IPS DF 6.9 (cell line): ENCODE results near the gene ARSB.

ENCODE experiments used
- DNase-seq: peaks from one replicate; pipeline ENCODE4 v3.0.0-alpha.2; 2013; ENCODE audit warnings: low read depth, low spot score
- H3K27ac ChIP-seq: one replicate; pipeline ENCODE4 v1.5.1; 2013; ENCODE audit warnings: low read length, control low read depth
- H3K27me3 ChIP-seq: 2 replicates; pipeline ENCODE4 v1.6.1; 2013; ENCODE audit warnings: mild to moderate bottlenecking, low read length; ENCODE audit not compliant: control insufficient read depth, insufficient read depth
- H3K36me3 ChIP-seq: 2 replicates; pipeline ENCODE4 v1.6.1; 2013; ENCODE audit warnings: low read length; ENCODE audit not compliant: control insufficient read depth, insufficient read depth
- H3K4me1 ChIP-seq: 2 replicates; pipeline ENCODE4 v1.6.1; 2013; ENCODE audit warnings: low read length; ENCODE audit not compliant: control insufficient read depth, insufficient read depth
- H3K4me3 ChIP-seq: 2 replicates; pipeline ENCODE4 v1.5.1; 2013; ENCODE audit warnings: mild to moderate bottlenecking, low read length
- H3K9me3 ChIP-seq: 2 replicates; pipeline ENCODE4 v1.6.1; 2013; ENCODE audit warnings: low read length, inconsistent platforms; ENCODE audit not compliant: control insufficient read depth, insufficient read depth
- WGBS: extraction: QIAGEN DNeasy Blood & Tissue Kit; methylation state at CpG from one replicate; pipeline ENCODE4 v1.1.7; 2013; ENCODE audit warnings: mixed read lengths, missing lambda C conversion rate; ENCODE audit not compliant: insufficient read length, insufficient coverage; 5-methylcytosine and 5-hydroxymethylcytosine counted together

The ARSB gene

DNA sequence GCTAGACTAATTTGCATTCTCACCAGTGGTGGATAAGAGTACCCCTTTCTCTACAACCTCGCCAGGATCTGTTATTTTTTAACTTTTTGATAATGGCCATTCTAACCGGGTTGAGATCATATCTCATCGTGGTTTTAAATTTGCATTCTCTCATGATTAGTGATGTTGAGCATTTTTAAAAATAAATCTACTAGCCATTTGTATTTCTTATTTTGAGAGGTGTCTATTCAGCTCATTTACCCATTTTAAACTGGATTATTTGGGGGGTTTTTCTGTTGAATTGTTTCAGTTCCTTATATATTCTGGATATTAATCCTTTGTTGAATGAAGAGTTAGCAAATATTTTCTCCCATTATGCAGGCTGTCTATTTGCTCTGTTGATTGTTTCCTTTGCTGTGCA is 139.6 kb downstream of the ARSB start:
- Histone ChIP-seq H3K4me1 (no peaks in the 10 kb centered on the region), H3K36me3 (no peaks in the 10 kb centered on the region), H3K27me3 (no peaks in the 10 kb centered on the region), H3K27ac (no peak overlapping the region), H3K4me3 (no peak overlapping the region), H3K9me3 (no peaks in the 10 kb centered on the region)
- no CpG with 5 or more reads among the region's 3 CpGs for WGBS
- DNase-seq: no peak

DNA sequence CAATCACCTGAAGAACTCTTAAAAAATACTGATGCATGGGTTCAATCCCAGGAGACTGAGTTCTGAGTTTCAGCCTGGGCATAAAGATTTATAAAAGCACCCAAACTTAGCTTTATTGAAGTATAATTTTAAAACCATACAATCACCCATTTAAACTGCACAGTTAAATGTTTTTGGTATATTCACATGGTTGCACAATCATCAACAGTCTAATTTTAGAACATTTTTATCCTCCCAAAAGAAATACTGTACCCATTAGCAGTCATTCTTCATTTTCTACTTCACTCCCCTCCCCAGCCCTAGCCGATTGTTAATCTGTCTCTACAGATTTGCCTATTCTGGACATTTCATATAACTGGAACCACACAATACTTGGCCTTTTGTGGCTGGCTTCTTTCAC is 141.7 kb downstream of the ARSB start:
- H3K27me3 ChIP-seq: no peaks in the 10 kb centered on the region
- no peaks in the 10 kb centered on the region for H3K4me1 ChIP-seq
- no peak overlapping the region for H3K27ac ChIP-seq
- no peaks in the 10 kb centered on the region for H3K9me3 ChIP-seq
- no peak overlapping the region for H3K4me3 ChIP-seq
- WGBS: no CpG with 5 or more reads among the region's 1 CpG
- no peak for DNase-seq
- no peaks in the 10 kb centered on the region for H3K36me3 ChIP-seq

DNA sequence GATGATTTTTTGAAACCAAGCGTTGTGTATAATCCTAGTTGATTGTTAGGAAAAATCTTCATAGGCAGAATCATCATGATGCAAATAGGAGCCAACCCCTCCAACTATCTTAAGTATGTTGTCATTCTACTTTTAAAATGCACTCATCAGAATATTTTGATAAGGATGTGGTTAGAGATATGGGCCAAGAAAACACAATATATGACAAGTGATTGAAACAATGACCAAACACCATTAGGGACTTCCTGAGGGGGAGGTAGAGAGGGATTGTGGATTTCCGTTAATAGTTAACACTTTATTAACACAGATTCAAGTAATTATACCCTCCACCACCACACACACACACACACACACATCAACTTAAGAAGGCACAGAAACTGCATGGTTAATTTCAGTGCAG is 143.3 kb downstream of the ARSB start:
- no peaks in the 10 kb centered on the region for H3K36me3 ChIP-seq
- H3K4me3 ChIP-seq: no peak overlapping the region
- H3K9me3 ChIP-seq: no peaks in the 10 kb centered on the region
- H3K27me3 ChIP-seq: no peaks in the 10 kb centered on the region
- DNase-seq: no peak
- no peak overlapping the region for H3K27ac ChIP-seq
- 100% methylated on average over 1 of the region's 2 CpGs for WGBS
- no peaks in the 10 kb centered on the region for H3K4me1 ChIP-seq

DNA sequence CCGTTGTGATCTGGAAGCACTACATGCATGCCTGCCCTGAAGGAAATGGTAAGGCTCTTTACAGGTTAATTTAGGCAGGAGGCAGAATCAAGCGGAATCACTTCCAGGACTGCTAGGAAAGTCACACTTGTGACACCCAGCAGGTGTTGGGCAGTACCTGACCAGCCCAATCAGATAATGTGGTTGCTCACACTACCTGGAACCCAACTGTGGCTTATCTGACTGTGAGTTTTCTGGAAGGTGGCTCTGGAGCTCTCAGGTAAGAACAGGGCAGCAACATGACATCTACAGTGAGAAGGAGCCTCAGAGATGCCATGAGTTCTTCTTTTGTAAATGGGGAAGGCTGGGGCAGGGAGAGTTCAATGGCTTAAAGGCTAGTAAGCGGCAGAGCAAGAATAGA is 146.4 kb downstream of the ARSB start:
- H3K9me3 ChIP-seq: no peaks in the 10 kb centered on the region
- H3K27me3 ChIP-seq: no peaks in the 10 kb centered on the region
- H3K36me3 ChIP-seq: no peaks in the 10 kb centered on the region
- H3K27ac ChIP-seq: no peak overlapping the region
- no peak for DNase-seq
- H3K4me1 ChIP-seq: no peaks in the 10 kb centered on the region; the same call in 1 of the 2 replicates
- no peak overlapping the region for H3K4me3 ChIP-seq
- no CpG with 5 or more reads among the region's 3 CpGs for WGBS

DNA sequence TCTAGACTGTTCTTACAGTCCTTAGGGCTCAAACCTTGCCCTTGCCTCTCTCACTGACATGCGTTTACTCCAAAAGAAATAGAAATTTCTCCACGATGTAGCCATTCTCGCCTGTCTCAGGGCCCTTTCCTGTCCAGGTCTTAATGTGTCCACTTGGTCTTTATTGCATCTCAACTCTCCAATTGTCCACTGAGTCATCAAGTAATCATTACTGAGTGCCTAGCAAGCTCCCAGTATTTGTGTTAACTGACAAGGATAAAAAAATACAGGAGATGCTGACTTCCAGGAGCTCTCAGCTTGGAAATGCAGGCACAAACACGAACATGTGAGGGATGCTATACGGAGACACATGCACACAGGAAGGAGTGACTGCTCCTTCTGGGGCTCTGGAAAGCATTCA is 147.3 kb downstream of the ARSB start:
- DNase-seq: no peak
- WGBS: no CpG with 5 or more reads among the region's 5 CpGs

DNA sequence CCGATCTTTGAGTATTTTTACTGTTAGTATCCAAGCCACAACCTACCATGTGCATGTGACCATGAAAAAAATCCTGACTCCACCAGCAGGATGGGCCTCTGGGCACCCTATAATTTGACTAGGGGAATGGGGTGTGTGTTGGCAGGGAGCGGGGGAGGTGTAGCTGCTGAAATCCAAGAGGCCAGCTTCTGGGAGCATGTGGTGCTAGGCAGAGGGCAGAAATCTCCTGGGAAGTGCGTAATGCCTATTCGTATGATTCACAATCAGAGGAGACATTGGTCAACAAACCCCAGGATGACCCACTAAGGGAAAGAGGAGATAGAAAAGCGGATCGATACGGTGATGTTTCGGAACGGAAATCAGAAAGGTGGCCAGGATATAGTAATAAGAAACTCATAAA is 149.9 kb downstream of the ARSB start:
- WGBS: no CpG with 5 or more reads among the region's 9 CpGs
- H3K36me3 ChIP-seq: no peaks in the 10 kb centered on the region
- H3K27me3 ChIP-seq: no peaks in the 10 kb centered on the region
- H3K9me3 ChIP-seq: no peaks in the 10 kb centered on the region
- no peak for DNase-seq
- H3K4me3 ChIP-seq: no peak overlapping the region
- H3K27ac ChIP-seq: no peak overlapping the region
- no peaks in the 10 kb centered on the region; the same call in 1 of the 2 replicates for H3K4me1 ChIP-seq

More for the DNA sequence above, 147.3 kb downstream of the ARSB start:
- H3K9me3 ChIP-seq: no peaks in the 10 kb centered on the region
- H3K27ac ChIP-seq: no peak overlapping the region
- H3K36me3 ChIP-seq: no peaks in the 10 kb centered on the region
- H3K4me1 ChIP-seq: no peaks in the 10 kb centered on the region; the same call in 1 of the 2 replicates
- H3K27me3 ChIP-seq: no peaks in the 10 kb centered on the region
- H3K4me3 ChIP-seq: no peak overlapping the region

DNA sequence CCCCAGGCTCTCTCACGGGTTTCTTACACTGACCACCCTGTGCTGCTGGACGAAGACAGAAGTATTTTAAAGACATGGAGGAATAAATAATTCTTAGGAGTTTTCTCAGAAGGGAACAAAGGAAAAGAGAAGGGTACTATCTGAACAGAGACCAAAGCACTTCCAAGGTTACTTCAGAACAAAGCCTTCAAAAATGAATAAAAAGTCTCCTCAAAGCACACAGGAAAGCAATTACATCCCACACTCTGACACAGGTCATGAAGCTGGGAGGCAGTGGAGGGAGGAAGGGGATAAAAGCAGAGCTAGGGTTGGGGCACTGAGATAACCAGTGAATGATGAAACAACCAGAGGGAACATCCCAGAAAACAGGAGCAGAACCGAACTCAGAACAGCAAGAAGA is 151.8 kb downstream of the ARSB start:
- H3K9me3 ChIP-seq: no peaks in the 10 kb centered on the region
- no peak overlapping the region for H3K27ac ChIP-seq
- no CpG with 5 or more reads among the region's 3 CpGs for WGBS
- no peaks in the 10 kb centered on the region for H3K27me3 ChIP-seq
- no peaks in the 10 kb centered on the region for H3K36me3 ChIP-seq
- no peaks in the 10 kb centered on the region; the same call in 1 of the 2 replicates for H3K4me1 ChIP-seq
- no peak for DNase-seq
- no peak overlapping the region for H3K4me3 ChIP-seq

DNA sequence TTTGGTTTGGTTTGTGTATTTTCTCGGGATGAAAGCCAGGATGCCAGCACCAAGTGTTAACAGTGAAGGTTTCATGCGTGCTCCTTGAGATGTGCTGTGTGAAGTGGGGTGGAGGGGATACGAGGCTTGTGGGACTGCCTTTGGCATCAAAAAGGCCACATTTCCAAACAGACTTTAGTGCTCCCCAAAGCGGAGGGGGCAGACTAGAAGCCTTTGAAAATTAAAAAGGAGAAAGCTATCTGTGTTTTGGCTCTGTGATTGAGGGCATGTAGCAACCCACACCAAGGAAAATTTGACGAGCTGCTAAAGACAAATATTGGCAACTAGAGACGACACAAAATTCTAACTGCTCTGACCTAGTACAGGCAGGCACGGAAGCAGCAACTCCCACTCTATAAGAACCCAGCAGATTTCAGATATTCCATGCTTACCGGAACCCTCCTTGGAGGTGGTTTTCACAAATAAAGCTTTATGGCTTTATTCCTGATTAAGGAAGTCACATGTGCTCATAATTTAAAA is 154.5 kb downstream of the ARSB start:
- DNase-seq: no peak
- no peaks in the 10 kb centered on the region for H3K36me3 ChIP-seq
- WGBS: no CpG with 5 or more reads among the region's 8 CpGs

DNA sequence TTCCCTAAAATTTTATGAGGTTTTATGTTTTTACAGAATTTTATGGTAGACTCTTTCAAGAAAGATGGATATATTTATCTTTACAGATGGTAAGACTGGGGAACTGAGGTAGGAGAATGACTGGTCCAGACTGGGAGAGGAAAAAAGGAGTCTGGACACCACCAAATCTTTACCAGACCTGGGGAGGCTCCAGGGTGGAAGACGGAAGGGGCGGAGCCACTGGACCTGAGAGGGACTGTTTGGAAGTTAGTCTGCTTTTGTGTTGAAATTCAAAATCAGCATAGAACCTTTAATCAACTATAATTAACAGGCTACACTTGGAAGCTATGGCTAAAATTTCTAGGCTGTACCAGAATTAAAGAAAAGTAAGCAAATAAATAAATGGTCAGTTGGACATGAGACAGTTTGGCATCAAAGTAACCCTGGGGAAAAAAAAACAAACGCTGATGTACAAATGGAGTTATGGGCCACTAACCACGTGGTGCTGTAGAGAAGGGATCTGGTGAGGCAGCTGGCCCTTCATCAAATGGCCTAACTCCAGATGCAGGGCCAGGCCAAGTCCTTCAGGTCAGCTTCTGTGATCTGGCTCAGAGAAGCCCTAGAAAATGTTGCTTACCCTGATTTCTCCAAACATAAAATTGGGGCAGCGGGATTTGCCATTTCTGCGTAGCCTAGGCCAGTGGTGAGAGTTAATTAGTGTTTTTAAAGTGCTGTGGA is 155.1 kb downstream of the ARSB start:
- H3K4me3 ChIP-seq: no peak overlapping the region
- no peaks in the 10 kb centered on the region for H3K27me3 ChIP-seq
- no CpG with 5 or more reads among the region's 6 CpGs for WGBS
- H3K4me1 ChIP-seq: no peaks in the 10 kb centered on the region
- DNase-seq: no peak
- no peaks in the 10 kb centered on the region for H3K36me3 ChIP-seq
- no peaks in the 10 kb centered on the region for H3K9me3 ChIP-seq
- no peak overlapping the region for H3K27ac ChIP-seq

More for the DNA sequence above, 154.5 kb downstream of the ARSB start:
- no peaks in the 10 kb centered on the region; the same call in 1 of the 2 replicates for H3K4me1 ChIP-seq
- H3K4me3 ChIP-seq: no peak overlapping the region
- no peaks in the 10 kb centered on the region for H3K9me3 ChIP-seq
- H3K27ac ChIP-seq: no peak overlapping the region
- H3K27me3 ChIP-seq: no peaks in the 10 kb centered on the region

DNA sequence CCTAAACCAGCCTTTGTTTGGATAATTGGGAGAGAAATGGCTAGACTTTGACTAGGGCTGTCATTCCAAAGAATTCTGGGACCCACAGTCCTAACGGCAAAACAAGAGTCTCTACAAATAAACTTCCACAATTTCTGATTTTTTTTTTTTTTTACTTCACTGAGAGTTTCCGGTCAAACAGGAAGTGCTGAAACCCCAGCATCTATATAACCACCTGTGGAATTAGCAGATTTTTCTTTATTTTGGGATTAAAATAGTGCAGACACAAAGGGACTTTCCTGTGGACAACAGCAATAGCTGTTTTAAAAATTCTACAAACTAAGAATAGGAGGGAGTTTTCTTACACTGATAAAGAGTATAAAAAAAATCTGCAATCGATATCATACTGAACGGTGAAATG is 157.4 kb downstream of the ARSB start:
- no CpG with 5 or more reads among the region's 4 CpGs for WGBS
- Histone ChIP-seq H3K4me3 (no peak overlapping the region), H3K36me3 (no peaks in the 10 kb centered on the region), H3K9me3 (no peaks in the 10 kb centered on the region), H3K4me1 (no peaks in the 10 kb centered on the region), H3K27me3 (no peaks in the 10 kb centered on the region), H3K27ac (no peak overlapping the region)
- DNase-seq: no peak

DNA sequence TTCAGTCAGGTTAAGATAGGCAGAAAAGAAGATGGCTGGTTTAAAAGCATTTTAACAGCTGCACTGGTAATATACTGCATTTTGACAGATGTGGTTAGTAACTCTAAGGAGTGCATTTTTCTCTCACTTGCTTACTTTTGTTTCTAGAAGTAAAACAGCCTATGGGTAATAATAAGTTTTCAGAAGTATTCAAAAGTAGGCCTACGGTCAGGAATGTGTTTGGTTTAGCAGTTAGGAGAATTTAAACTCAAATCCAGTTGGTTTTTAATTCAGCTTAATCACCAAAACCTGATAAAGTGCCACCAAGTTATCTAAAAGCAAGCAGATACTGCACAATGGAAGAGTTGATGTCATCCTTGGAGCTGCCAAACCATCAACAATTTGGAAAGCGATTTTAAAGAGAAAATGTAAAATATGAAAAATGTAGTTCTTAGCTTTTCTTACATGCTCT is 160.3 kb downstream of the ARSB start:
- no peaks in the 10 kb centered on the region for H3K9me3 ChIP-seq

More for the DNA sequence above, 160.3 kb downstream of the ARSB start:
- WGBS: no CpG with 5 or more reads among the region's 2 CpGs
- DNase-seq: no peak
- H3K27ac ChIP-seq: no peak overlapping the region
- H3K4me1 ChIP-seq: no peaks in the 10 kb centered on the region
- no peak overlapping the region for H3K4me3 ChIP-seq
- no peaks in the 10 kb centered on the region for H3K27me3 ChIP-seq
- H3K36me3 ChIP-seq: no peaks in the 10 kb centered on the region
